ENCODE results near the gene CLEC4D.
A peak's percentile ranks its signal among the peaks of the same experiment; 100 is the strongest.

Gene CLEC4D

GRCh38 chr12:8504351-8504750, 9.0 kb upstream of the CLEC4D start:
- TF ChIP-seq CTCF (IDR thresholded peaks at IDR 0.05; ENCODE audit: insufficient read depth, low read depth, low read length, missing control alignments): no peak

GRCh38 chr12:8507596-8507995, 5.7 kb upstream of the CLEC4D start:
- TF ChIP-seq CTCF (IDR thresholded peaks at IDR 0.05; ENCODE audit: insufficient read depth, low read depth, low read length, missing control alignments): no peak
- DNase-seq (ENCODE audit: low read depth): no peak

More at GRCh38 chr12:8504351-8504750, 9.0 kb upstream of the CLEC4D start:
- DNase-seq (ENCODE audit: low read depth): peak; percentile 27
- H3K4me3 ChIP-seq (ENCODE audit: low read length): no peak overlapping the region

GRCh38 chr12:8508223-8508622, 5.1 kb upstream of the CLEC4D start:
- TF ChIP-seq CTCF (IDR thresholded peaks at IDR 0.05; ENCODE audit: insufficient read depth, low read depth, low read length, missing control alignments): no peak
- no peak overlapping the region for H3K4me3 ChIP-seq (ENCODE audit: low read length)
- no peak for DNase-seq (ENCODE audit: low read depth)

More at GRCh38 chr12:8507596-8507995, 5.7 kb upstream of the CLEC4D start:
- H3K4me3 ChIP-seq (ENCODE audit: low read length): no peak overlapping the region

GRCh38 chr12:8508910-8509841, 4.1 kb upstream of the CLEC4D start:
- no peak for DNase-seq (ENCODE audit: low read depth)
- no peak overlapping the region for H3K4me3 ChIP-seq (ENCODE audit: low read length)
- no peak for TF ChIP-seq CTCF (IDR thresholded peaks at IDR 0.05; ENCODE audit: insufficient read depth, low read depth, low read length, missing control alignments)

GRCh38 chr12:8517971-8518370, 4.7 kb downstream of the CLEC4D start:
- H3K4me3 ChIP-seq (ENCODE audit: low read length): no peak overlapping the region
- no peak for TF ChIP-seq CTCF (IDR thresholded peaks at IDR 0.05; ENCODE audit: insufficient read depth, low read depth, low read length, missing control alignments)
- no peak for DNase-seq (ENCODE audit: low read depth)

- DNase-seq (ENCODE audit: low read depth): no peak
- no peak overlapping the region for H3K4me3 ChIP-seq (ENCODE audit: low read length)
- no peak for TF ChIP-seq CTCF (IDR thresholded peaks at IDR 0.05; ENCODE audit: insufficient read depth, low read depth, low read length, missing control alignments)
Observed at GRCh38 chr12:8519171-8519570, 5.9 kb downstream of the CLEC4D start.

Measured in epithelial cell of esophagus (primary cell).